ENCODE results near the gene DNAJB13. TPM values are rescaled to one million over a fixed set of nuclear protein-coding genes. Genes with fewer than 3 reads are reported as not detected.

Gene DNAJB13
- total and polyA plus RNA-seq, 3 donors from 2014 or later, result 8.1 to 49.3 (median 14.3) TPM

- no peak overlapping the region for H3K4me3 ChIP-seq
- H3K27me3 ChIP-seq, result no peaks in the 10 kb centered on the region
- H3K9me3 ChIP-seq, result no peaks in the 10 kb centered on the region
- TF ChIP-seq POLR2A (IDR thresholded peaks at IDR 0.05), result no peak
- TF ChIP-seq, protein P1, sequence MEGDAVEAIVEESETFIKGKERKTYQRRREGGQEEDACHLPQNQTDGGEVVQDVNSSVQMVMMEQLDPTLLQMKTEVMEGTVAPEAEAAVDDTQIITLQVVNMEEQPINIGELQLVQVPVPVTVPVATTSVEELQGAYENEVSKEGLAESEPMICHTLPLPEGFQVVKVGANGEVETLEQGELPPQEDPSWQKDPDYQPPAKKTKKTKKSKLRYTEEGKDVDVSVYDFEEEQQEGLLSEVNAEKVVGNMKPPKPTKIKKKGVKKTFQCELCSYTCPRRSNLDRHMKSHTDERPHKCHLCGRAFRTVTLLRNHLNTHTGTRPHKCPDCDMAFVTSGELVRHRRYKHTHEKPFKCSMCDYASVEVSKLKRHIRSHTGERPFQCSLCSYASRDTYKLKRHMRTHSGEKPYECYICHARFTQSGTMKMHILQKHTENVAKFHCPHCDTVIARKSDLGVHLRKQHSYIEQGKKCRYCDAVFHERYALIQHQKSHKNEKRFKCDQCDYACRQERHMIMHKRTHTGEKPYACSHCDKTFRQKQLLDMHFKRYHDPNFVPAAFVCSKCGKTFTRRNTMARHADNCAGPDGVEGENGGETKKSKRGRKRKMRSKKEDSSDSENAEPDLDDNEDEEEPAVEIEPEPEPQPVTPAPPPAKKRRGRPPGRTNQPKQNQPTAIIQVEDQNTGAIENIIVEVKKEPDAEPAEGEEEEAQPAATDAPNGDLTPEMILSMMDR (IDR thresholded peaks at IDR 0.05), result peak in 1 of 3 experiments; percentile 12
- intact Hi-C loops (cut with DNase I; ENCODE audit: low total_unique reads), result no loop called here
- peaks cover 6% of the 10 kb centered on the region for H3K4me1 ChIP-seq
- WGBS, 2 donors, result 56 to 64% methylated on average over 8 to 9 of the region's 9 CpGs
- H3K36me3 ChIP-seq (ENCODE audit: low read depth, missing control alignments), result no peaks in the 10 kb centered on the region
- H3K27ac ChIP-seq, result peak overlapping the region in 1 of 2 donors; percentile 8
- peak; percentile 79 for DNase-seq
These were observed 67.6 kb downstream of the DNAJB13 start for GRCh38 chr11:74018331-74019005.

GRCh38 chr11:74019104-74019738, 68.4 kb downstream of the DNAJB13 start:
- intact Hi-C loops (cut with DNase I; ENCODE audit: low total_unique reads), result no loop called here
- TF ChIP-seq POLR2A (IDR thresholded peaks at IDR 0.05), result no peak
- Histone ChIP-seq H3K4me1 (peaks cover 6% of the 10 kb centered on the region), H3K36me3 (ENCODE audit: low read depth, missing control alignments) (no peaks in the 10 kb centered on the region), H3K4me3 (no peak overlapping the region), H3K27ac (peak overlapping the region in 1 of 2 donors; percentile 8), H3K27me3 (no peaks in the 10 kb centered on the region), H3K9me3 (no peaks in the 10 kb centered on the region)
- DNase-seq, result no peak
- 64 to 72% methylated on average over 4 of the region's 4 CpGs for WGBS, 2 donors

DNA sequence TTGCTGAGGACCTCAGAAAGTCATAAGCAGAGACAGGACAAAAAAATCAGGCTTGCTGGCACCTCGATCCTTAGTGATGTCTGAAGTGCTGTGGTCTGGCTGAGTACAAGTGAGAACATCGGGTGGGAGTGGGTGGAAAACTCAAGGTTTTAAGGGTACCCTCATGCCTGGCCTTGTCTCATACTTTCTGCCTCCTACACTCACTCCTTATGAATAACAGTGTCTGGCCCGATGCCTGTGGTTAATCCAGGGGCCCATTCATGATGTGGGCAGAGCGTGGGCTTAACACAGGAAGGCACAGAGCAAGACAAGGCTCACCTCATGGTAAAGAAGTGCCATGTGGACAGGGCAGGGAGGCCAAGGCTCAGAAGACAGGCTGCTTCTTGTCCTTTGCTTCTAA, 69.0 kb downstream of the DNAJB13 start:
- intact Hi-C loops (cut with DNase I; ENCODE audit: low total_unique reads), result no loop called here
- H3K36me3 ChIP-seq (ENCODE audit: low read depth, missing control alignments), result no peaks in the 10 kb centered on the region
- no peaks in the 10 kb centered on the region for H3K27me3 ChIP-seq
- TF ChIP-seq POLR2A (IDR thresholded peaks at IDR 0.05), result no peak
- TF ChIP-seq, protein P1 (IDR thresholded peaks at IDR 0.05), result no peak
- H3K27ac ChIP-seq, result no peak overlapping the region
- DNase-seq, result no peak
- WGBS, 2 donors, result 87 to 90% methylated on average over 4 of the region's 4 CpGs
- H3K4me3 ChIP-seq, result no peak overlapping the region
- H3K9me3 ChIP-seq, result no peaks in the 10 kb centered on the region
- peaks cover 6% of the 10 kb centered on the region for H3K4me1 ChIP-seq

Other genes starting within 250 kb of the DNAJB13 start
- gene RAB6A, start 190.0 kb upstream of the DNAJB13 start, total RNA-seq, result 100 to 1,000 TPM; 104 to 125 TPM
- gene RAB6A, start 190.0 kb upstream of the DNAJB13 start, polyA plus RNA-seq (ENCODE audit: insufficient read depth, low read depth, low replicate concordance), result 71.2 TPM
- 10 to 100 TPM in 1 of 2 donors, 1 to 10 TPM in 1; 9.1 to 10.7 TPM for gene MRPL48, start 163.2 kb upstream of the DNAJB13 start, total RNA-seq
- 16.9 TPM for gene MRPL48, start 163.2 kb upstream of the DNAJB13 start, polyA plus RNA-seq (ENCODE audit: insufficient read depth, low read depth, low replicate concordance)
- gene COA4, start 74.2 kb upstream of the DNAJB13 start, total RNA-seq, result 10 to 100 TPM; 60.5 to 69.4 TPM
- gene COA4, start 74.2 kb upstream of the DNAJB13 start, polyA plus RNA-seq (ENCODE audit: insufficient read depth, low read depth, low replicate concordance), result 76.5 TPM
- 10 to 100 TPM; 44.0 to 47.6 TPM for gene PAAF1, start 74.0 kb upstream of the DNAJB13 start, total RNA-seq
- 65.5 TPM for gene PAAF1, start 74.0 kb upstream of the DNAJB13 start, polyA plus RNA-seq (ENCODE audit: insufficient read depth, low read depth, low replicate concordance)
- gene UCP2, start 31.8 kb downstream of the DNAJB13 start, total RNA-seq, result 10 to 100 TPM; 20.6 to 40.8 TPM
- 52.3 TPM for gene UCP2, start 31.8 kb downstream of the DNAJB13 start, polyA plus RNA-seq (ENCODE audit: insufficient read depth, low read depth, low replicate concordance)
- gene UCP3, start 58.1 kb downstream of the DNAJB13 start, total RNA-seq, result 1 to 10 TPM; 9.7 to 10.0 TPM
- 5.8 TPM for gene UCP3, start 58.1 kb downstream of the DNAJB13 start, polyA plus RNA-seq (ENCODE audit: insufficient read depth, low read depth, low replicate concordance)
- 10 to 100 TPM; 59.0 to 89.4 TPM for gene C2CD3, start 220.0 kb downstream of the DNAJB13 start, total RNA-seq
- gene C2CD3, start 220.0 kb downstream of the DNAJB13 start, polyA plus RNA-seq (ENCODE audit: insufficient read depth, low read depth, low replicate concordance), result 56.1 TPM
- 10 to 100 TPM; 67.1 to 68.9 TPM for gene PPME1, start 220.3 kb downstream of the DNAJB13 start, total RNA-seq
- gene PPME1, start 220.3 kb downstream of the DNAJB13 start, polyA plus RNA-seq (ENCODE audit: insufficient read depth, low read depth, low replicate concordance), result 90.9 TPM